Thyroid gland (tissue), 4 donors: Measurements from ENCODE around the gene CCDC187.

Source experiments
- POLR2A ChIP-seq, 2 donors: fragments of 450-650 bp; IDR thresholded peaks; one replicate each; pipeline ENCODE4 v1.6.1; 2017; ENCODE audit warnings: antibody characterized with exemption in 2 of 2, mild to moderate bottlenecking in 2 of 2, moderate library complexity in 1 of 2
- TF ChIP-seq, protein P1 (sequence below), 6 experiments: fragments of 200-600 bp in 3 of 6; fragments of 450-650 bp in 3 of 6; sonication (generic) in 3 of 6; IDR thresholded peaks; one replicate each; pipeline ENCODE4 v1.5.1; 2016 to 2019; ENCODE audit warnings: antibody characterized with exemption in 6 of 6, mild to moderate bottlenecking in 2 of 6, inconsistent platforms in 1 of 6, moderate library complexity in 1 of 6

DNA sequence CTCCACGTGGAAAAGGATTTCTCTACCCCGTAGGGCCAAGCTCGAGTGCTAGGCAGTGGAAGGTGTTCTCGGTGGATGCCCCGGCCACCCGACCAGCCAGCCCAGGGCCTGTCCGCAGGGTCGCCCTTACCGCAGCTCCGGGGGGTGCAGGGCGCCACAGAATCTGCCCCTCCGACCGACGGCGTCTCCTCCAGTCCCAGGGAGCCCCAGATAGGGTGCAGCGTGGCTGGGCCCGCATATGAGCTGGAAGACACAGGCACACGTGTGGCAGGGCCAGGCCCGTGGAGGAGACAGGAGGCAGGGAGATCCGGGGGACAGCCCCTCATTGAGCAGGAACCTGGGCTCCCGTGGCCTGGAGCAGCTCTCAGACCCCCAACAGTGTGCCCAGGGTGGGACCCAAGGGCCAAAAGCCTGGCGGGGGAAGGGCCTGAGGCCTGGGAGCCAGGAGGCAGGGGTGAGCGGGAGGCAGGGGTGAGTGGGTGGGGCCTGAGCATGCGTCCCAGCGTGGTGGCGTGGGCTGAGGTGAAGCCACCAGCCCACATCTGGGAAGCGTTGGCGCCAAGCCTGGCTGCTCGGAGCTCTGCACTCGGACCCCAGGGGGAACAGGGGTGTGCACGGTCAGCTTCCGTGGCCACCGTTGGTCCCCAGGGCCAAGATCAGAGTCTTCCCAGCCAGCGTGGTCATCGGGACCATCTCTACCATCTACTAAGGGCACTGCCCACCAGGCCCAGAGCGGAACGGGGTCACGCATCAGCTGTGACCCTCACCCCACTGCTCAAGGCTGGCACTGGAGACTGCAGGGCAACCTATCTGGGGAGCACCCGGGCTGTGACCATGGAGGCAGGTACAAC lies 22.2 kb downstream of the CCDC187 start:
- TF ChIP-seq POLR2A (IDR thresholded peaks at IDR 0.05), result no peak
- TF ChIP-seq, protein P1, sequence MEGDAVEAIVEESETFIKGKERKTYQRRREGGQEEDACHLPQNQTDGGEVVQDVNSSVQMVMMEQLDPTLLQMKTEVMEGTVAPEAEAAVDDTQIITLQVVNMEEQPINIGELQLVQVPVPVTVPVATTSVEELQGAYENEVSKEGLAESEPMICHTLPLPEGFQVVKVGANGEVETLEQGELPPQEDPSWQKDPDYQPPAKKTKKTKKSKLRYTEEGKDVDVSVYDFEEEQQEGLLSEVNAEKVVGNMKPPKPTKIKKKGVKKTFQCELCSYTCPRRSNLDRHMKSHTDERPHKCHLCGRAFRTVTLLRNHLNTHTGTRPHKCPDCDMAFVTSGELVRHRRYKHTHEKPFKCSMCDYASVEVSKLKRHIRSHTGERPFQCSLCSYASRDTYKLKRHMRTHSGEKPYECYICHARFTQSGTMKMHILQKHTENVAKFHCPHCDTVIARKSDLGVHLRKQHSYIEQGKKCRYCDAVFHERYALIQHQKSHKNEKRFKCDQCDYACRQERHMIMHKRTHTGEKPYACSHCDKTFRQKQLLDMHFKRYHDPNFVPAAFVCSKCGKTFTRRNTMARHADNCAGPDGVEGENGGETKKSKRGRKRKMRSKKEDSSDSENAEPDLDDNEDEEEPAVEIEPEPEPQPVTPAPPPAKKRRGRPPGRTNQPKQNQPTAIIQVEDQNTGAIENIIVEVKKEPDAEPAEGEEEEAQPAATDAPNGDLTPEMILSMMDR (IDR thresholded peaks at IDR 0.05), result no peak
